HCT116 (cell line): ENCODE data around the gene PRMT1. TPM values are rescaled to one million over a fixed set of nuclear protein-coding genes. Genes with fewer than 3 reads are reported as not detected.

Experiments used
- ATAC-seq: fragments of 200-7000 bp; cut with Tn5 transposase; 2 replicates; pipeline ENCODE4 v1.9.1; 2020; ENCODE audit warnings: mild to moderate bottlenecking, moderate library complexity
- BruUV-seq: library from RNA; stranded (reverse); fragments of 400-500 nt; replicated peaks from 2 replicates; lab custom pipeline; 2021; lab: Mats Ljungman, UMichigan
- CTCF ChIA-PET: fragments of 300-600 bp; sonication (Branson Sonifier 250); formaldehyde crosslinking; loops from one replicate; lab custom pipeline; 2021; ENCODE audit warnings: antibody characterized with exemption; lab: Charles Lee
- POLR2A ChIA-PET: fragments of 300-600, 350-600 bp; sonication (Branson Sonifier 250); formaldehyde crosslinking; loops from one replicate; lab custom pipeline; 2021; ENCODE audit warnings: antibody characterized with exemption; lab: Charles Lee
- RAD21 ChIA-PET, 2 experiments: fragments of 300-600 bp; sonication (Branson Sonifier 250); formaldehyde crosslinking; loops; one replicate each; lab custom pipeline; 2023; ENCODE audit warnings: low total read pairs in 2 of 2; ENCODE audit not compliant: uncharacterized antibody in 2 of 2, unreplicated experiment in 2 of 2, low non-redundant PET in 1 of 2; lab: Charles Lee
- DNase-seq: peaks from one replicate; pipeline ENCODE4 v3.0.0-alpha.2; 2010; ENCODE audit warnings: low read depth, low spot score
- H2AFZ ChIP-seq: fragments of 200-600 bp; shearing (Covaris generic), sonication (generic); 2 replicates; pipeline ENCODE4 v1.6.1; 2017; ENCODE audit warnings: low read depth, mixed run types, mixed read lengths, antibody characterized with exemption, low read length; ENCODE audit not compliant: poor library complexity, severe bottlenecking
- H3K27ac ChIP-seq: 2 replicates; pipeline ENCODE4 v1.5.1; 2012; ENCODE audit warnings: low read depth, low read length
- H3K27me3 ChIP-seq: fragments of 200-600 bp; sonication (generic); 2 replicates; pipeline ENCODE4 v1.6.1; 2016; ENCODE audit warnings: mixed run types, low read length, mixed read lengths; ENCODE audit not compliant: insufficient read depth
- H3K36me3 ChIP-seq, 2 experiments: fragments of 200-500 bp in 1 of 2; fragments of 200-600 bp in 1 of 2; sonication (Bioruptor generic) in 1 of 2; sonication (generic) in 1 of 2; 2 replicates each; pipeline versions ENCODE4 v1.5.1 to v1.6.1; 2014 to 2016; ENCODE audit warnings: low read length in 2 of 2, inconsistent platforms in 1 of 2, mixed read lengths in 1 of 2, mixed run types in 1 of 2; ENCODE audit not compliant: insufficient read depth in 2 of 2, control insufficient read depth in 1 of 2
- H3K4me1 ChIP-seq, 2 experiments: fragments of 200-600 bp in 1 of 2; sonication (generic) in 1 of 2; 2 replicates each; pipeline versions ENCODE4 v1.5.1 to v1.6.1; 2012 to 2017; ENCODE audit warnings: low read length in 2 of 2, inconsistent platforms in 1 of 2, mild to moderate bottlenecking in 1 of 2, mixed read lengths in 1 of 2, mixed run types in 1 of 2, moderate library complexity in 1 of 2; ENCODE audit not compliant: insufficient read depth in 2 of 2, control insufficient read depth in 1 of 2
- H3K4me2 ChIP-seq: fragments of 200-600 bp; sonication (generic); 2 replicates; pipeline ENCODE4 v1.6.1; 2017; ENCODE audit warnings: mixed run types, low read length, mixed read lengths
- H3K4me3 ChIP-seq, 2 experiments: fragments of 200-600 bp in 1 of 2; sonication (generic) in 1 of 2; replicated peaks in 1 of 2; 2 replicates each; pipeline ENCODE4 v1.5.1; 2011 to 2016; ENCODE audit warnings: low read length in 2 of 2, control low read depth in 1 of 2, low read depth in 1 of 2, mild to moderate bottlenecking in 1 of 2, mixed read lengths in 1 of 2, mixed run types in 1 of 2
- H3K79me2 ChIP-seq: fragments of 200-600 bp; sonication (generic); 2 replicates; pipeline ENCODE4 v1.6.1; 2017; ENCODE audit warnings: mild to moderate bottlenecking, mixed run types, low read length, moderate library complexity, mixed read lengths; ENCODE audit not compliant: insufficient read depth
- H3K9ac ChIP-seq: fragments of 200-600 bp; sonication (generic); 2 replicates; pipeline ENCODE4 v1.6.1; 2016; ENCODE audit warnings: low read length, mixed read lengths
- H3K9me2 ChIP-seq: fragments of 200-600 bp; sonication (generic), shearing (Covaris generic); 2 replicates; pipeline ENCODE4 v1.6.1; 2017; ENCODE audit warnings: mixed run types, mild to moderate bottlenecking, moderate library complexity; ENCODE audit not compliant: insufficient read depth
- H3K9me3 ChIP-seq, 2 experiments: fragments of 200-500 bp in 1 of 2; fragments of 200-600 bp in 1 of 2; sonication (Bioruptor generic) in 1 of 2; sonication (generic) in 1 of 2; 2 replicates each; pipeline ENCODE4 v1.6.1; 2014 to 2017; ENCODE audit warnings: low read length in 2 of 2, mixed read lengths in 2 of 2, inconsistent platforms in 1 of 2, low read depth in 1 of 2, mild to moderate bottlenecking in 1 of 2, mixed run types in 1 of 2, moderate library complexity in 1 of 2; ENCODE audit not compliant: control insufficient read depth in 1 of 2, insufficient read depth in 1 of 2
- H4K20me1 ChIP-seq: fragments of 200-600 bp; sonication (generic), shearing (Covaris generic); 2 replicates; pipeline ENCODE4 v1.6.1; 2017; ENCODE audit warnings: mixed run types, mild to moderate bottlenecking, moderate library complexity; ENCODE audit not compliant: insufficient read depth
- CBX3 ChIP-seq: IDR thresholded peaks from 2 replicates; pipeline ENCODE4 v1.6.1; 2012; ENCODE audit warnings: low read depth
- CEBPB ChIP-seq: IDR thresholded peaks from 2 replicates; pipeline ENCODE4 v1.6.1; 2012; ENCODE audit warnings: low read depth
- FOSL1 ChIP-seq: IDR thresholded peaks from 2 replicates; pipeline ENCODE4 v1.6.1; 2012; ENCODE audit warnings: low read depth
- JUND ChIP-seq: IDR thresholded peaks from 2 replicates; pipeline ENCODE4 v1.6.1; 2012
- TCF7L2 ChIP-seq: IDR thresholded peaks from 2 replicates; pipeline ENCODE4 v1.7.0; 2011; ENCODE audit warnings: borderline replicate concordance, inconsistent platforms; ENCODE audit not compliant: insufficient read depth, insufficient read length; ENCODE audit errors: extremely low read depth
- intact Hi-C: fragments of 100-400 bp; cut with micrococcal nuclease; formaldehyde crosslinking; loops from 2 replicates; pipeline ENCODE4 v1.10.0; 2022
- total RNA-seq: library from RNA; stranded (reverse); gene quantifications from one replicate; pipeline ENCODE4 v1.2.1, GENCODE V29; 2021; ENCODE audit not compliant: unreplicated experiment
- TF ChIP-seq, protein P1 (sequence below), 3 experiments: fragments of 200-600 bp in 1 of 3; sonication (generic) in 1 of 3; IDR thresholded peaks in 2 of 3; conservative IDR thresholded peaks in 1 of 3; 2 replicates each; pipeline ENCODE4 v1.5.1; 2012 to 2017; ENCODE audit warnings: low read depth in 2 of 3, low read length in 2 of 3, antibody characterized with exemption in 1 of 3, borderline replicate concordance in 1 of 3, control low read depth in 1 of 3, mild to moderate bottlenecking in 1 of 3, mixed read lengths in 1 of 3, mixed run types in 1 of 3, moderate library complexity in 1 of 3; ENCODE audit not compliant: insufficient read depth in 1 of 3

Gene PRMT1
- total RNA-seq, 1 experiment from 2014 or later: 428 TPM

DNA sequence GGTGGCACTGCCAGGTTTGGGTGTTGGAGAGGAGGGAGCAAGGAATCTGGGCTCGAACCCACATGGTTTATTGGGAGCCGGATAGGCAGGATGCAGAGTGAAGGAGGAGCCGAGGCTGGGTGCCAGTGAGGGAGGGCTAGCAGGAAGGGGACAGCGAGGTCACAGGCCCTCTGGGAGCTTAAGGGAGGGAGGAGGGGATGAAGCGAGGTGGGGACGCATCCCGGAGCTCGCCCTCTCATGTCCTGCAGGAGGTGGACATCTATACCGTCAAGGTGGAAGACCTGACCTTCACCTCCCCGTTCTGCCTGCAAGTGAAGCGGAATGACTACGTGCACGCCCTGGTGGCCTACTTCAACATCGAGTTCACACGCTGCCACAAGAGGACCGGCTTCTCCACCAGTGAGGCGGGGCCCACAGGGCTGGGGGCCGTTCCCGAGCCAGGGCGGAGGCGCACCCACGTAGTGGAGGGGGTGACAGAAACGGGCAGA lies 8.8 kb downstream of the PRMT1 start:
- RAD21 ChIA-PET: no interaction called here
- no peak for ATAC-seq
- DNase-seq: no peak
- H4K20me1 ChIP-seq: peaks cover 23% of the 10 kb centered on the region; the same call in 1 of the 2 replicates
- CTCF ChIA-PET: no interaction called here
- no peak overlapping the region for H3K9ac ChIP-seq
- H3K27ac ChIP-seq: no peak overlapping the region
- peaks cover 43 to 56% of the 10 kb centered on the region in 2 experiments for H3K36me3 ChIP-seq
- H3K9me3 ChIP-seq: no peaks in the 10 kb centered on the region
- intact Hi-C loops: no loop called here
- no peak overlapping the region for H3K4me3 ChIP-seq
- H2AFZ ChIP-seq: no peak overlapping the region
- H3K27me3 ChIP-seq: no peaks in the 10 kb centered on the region
- peaks cover 2 to 23% of the 10 kb centered on the region in 2 experiments for H3K4me1 ChIP-seq
- H3K79me2 ChIP-seq: peaks cover 49% of the 10 kb centered on the region
- no peak for TF ChIP-seq TCF7L2
- TF ChIP-seq, all 23 proteins: peak for 0
- Histone ChIP-seq H3K9me2 (no peaks in the 10 kb centered on the region), H3K4me2 (no peak overlapping the region)
- BruUV-seq: no TSS peak
- POLR2A ChIA-PET: no interaction called here

DNA sequence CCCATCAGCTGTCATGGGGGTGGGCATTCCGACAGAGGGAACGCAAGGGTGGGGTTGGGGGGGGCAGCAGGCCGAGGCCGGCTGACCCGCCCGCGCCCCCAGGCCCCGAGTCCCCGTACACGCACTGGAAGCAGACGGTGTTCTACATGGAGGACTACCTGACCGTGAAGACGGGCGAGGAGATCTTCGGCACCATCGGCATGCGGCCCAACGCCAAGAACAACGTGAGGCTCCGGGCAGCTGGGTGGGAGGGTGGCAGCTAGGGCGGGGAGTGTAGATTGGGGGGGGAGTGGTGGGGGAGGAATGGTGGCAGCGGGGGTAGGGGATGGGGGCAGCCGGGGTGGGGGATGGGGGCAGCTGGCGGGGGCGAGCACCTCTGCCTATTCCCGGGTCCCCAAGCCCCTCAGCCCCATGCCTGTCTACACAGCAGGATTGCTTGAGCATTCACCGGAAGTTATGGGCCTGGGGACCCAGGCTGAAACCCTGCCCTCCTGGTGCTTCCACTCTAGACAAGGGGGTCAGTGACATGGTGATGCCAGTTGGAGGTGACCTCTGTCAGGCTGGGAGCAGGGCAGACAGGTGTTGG lies 9.5 kb downstream of the PRMT1 start:
- Histone ChIP-seq H3K4me3 (no peak overlapping the region), H3K79me2 (peaks cover 42% of the 10 kb centered on the region), H3K4me2 (no peak overlapping the region), H3K9me3 (no peaks in the 10 kb centered on the region), H3K27me3 (no peaks in the 10 kb centered on the region), H3K9me2 (no peaks in the 10 kb centered on the region), H3K4me1 (peaks cover 0 to 26% of the 10 kb centered on the region in 2 experiments; a peak in 2 of 4 replicates), H3K9ac (no peak overlapping the region), H3K36me3 (peaks cover 41 to 51% of the 10 kb centered on the region in 2 experiments), H2AFZ (no peak overlapping the region), H3K27ac (no peak overlapping the region), H4K20me1 (peaks cover 18% of the 10 kb centered on the region; the same call in 1 of the 2 replicates)
- ATAC-seq: no peak
- intact Hi-C loops: no loop called here
- ChIA-PET RAD21 (no interaction called here), CTCF (interaction anchor here (0.9 kb wide), 1 partner anchor 10 kb away, joined by 3 read pairs; no protein-coding TSS in a partner anchor), POLR2A (no interaction called here)
- TF ChIP-seq FOSL1: no peak
- no peak for TF ChIP-seq CEBPB
- TF ChIP-seq CBX3: no peak
- TF ChIP-seq JUND: no peak
- TF ChIP-seq, protein P1, sequence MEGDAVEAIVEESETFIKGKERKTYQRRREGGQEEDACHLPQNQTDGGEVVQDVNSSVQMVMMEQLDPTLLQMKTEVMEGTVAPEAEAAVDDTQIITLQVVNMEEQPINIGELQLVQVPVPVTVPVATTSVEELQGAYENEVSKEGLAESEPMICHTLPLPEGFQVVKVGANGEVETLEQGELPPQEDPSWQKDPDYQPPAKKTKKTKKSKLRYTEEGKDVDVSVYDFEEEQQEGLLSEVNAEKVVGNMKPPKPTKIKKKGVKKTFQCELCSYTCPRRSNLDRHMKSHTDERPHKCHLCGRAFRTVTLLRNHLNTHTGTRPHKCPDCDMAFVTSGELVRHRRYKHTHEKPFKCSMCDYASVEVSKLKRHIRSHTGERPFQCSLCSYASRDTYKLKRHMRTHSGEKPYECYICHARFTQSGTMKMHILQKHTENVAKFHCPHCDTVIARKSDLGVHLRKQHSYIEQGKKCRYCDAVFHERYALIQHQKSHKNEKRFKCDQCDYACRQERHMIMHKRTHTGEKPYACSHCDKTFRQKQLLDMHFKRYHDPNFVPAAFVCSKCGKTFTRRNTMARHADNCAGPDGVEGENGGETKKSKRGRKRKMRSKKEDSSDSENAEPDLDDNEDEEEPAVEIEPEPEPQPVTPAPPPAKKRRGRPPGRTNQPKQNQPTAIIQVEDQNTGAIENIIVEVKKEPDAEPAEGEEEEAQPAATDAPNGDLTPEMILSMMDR (IDR thresholded peaks at IDR 0.05 in 2 of 3, conservative IDR thresholded peaks at IDR 0.05 in 1 of 3; ENCODE audit: borderline replicate concordance in 1 of 3, insufficient read depth in 1 of 3, low read depth in 2 of 3, low read length in 2 of 3): no peak
- DNase-seq: no peak
- BruUV-seq: no TSS peak
